HK-2 (cell line): ENCODE measurements around the gene FAM25C.
"Not testable (repeated sequence)": the region's sequence is repeated elsewhere in the genome, so short reads cannot be mapped to it uniquely, and the experiment has no call there.

Experiments
- DNase-seq: peaks from one replicate; pipeline ENCODE4 v3.0.0-alpha.2; 2018; ENCODE audit not compliant: unreplicated experiment

The FAM25C gene

DNA sequence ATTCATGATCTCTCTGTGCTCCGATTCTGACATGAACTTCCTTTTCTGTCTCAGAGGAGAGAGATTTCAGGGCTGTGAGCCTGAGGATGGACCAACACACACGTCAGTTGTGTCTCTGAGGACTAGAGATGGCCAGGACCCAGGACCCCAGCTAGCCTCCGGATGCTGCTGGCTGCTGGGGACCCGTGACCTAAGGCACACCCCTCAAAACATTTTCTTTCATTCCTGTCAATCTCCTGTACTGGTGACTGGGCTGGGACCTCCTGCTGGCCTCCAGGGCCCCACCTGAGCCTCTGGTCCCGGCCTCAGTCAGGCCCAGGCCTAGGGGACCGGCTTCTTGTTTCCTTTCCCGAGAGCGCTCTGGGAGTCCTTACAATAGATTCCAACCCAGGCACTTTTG, 42.4 kb downstream of the FAM25C start:
- not testable (repeated sequence) for DNase-seq

- not testable (repeated sequence) for DNase-seq
Observed at GRCh38 chr10:47947424-47947823, 52.2 kb downstream of the FAM25C start.
